Activated naive CD8-positive, alpha-beta T cell treated with anti-CD3 and anti-CD28 coated beads, Interleukin-2, amount 50 U/mL, for 16 hours (primary cell): ENCODE results near the gene FAM107A.
"Not testable (repeated sequence)": the region's sequence is repeated elsewhere in the genome, so short reads cannot be mapped to it uniquely, and the experiment has no call there.

Experiments
- DNase-seq: peaks from one replicate; pipeline ENCODE4 v3.0.0-alpha.2; 2020; ENCODE audit warnings: low read depth, low spot score

The FAM107A gene

GRCh38 chr3:58536501-58537411 lies 40.4 kb downstream of the FAM107A start, which contains the start of gene ACOX2:
Gene ACOX2 (minus strand): TSS chr3:58537190. CDS start chr3:58535106, 2,084 bp downstream.
- no peak for DNase-seq

GRCh38 chr3:58535531-58536500 lies 41.4 kb downstream of the FAM107A start:
- no peak for DNase-seq

GRCh38 chr3:58534592-58535494 lies 42.3 kb downstream of the FAM107A start:
- DNase-seq, result no peak

GRCh38 chr3:58532794-58533220 lies 44.4 kb downstream of the FAM107A start:
- peak; percentile 68 for DNase-seq

- DNase-seq, result no peak
These were observed 45.2 kb downstream of the FAM107A start for GRCh38 chr3:58531956-58532355.

GRCh38 chr3:58531555-58531954 lies 45.6 kb downstream of the FAM107A start:
- DNase-seq, result no peak

- no peak for DNase-seq
These were observed 46.8 kb downstream of the FAM107A start for GRCh38 chr3:58530354-58530865.

GRCh38 chr3:58529516-58530353 lies 47.5 kb downstream of the FAM107A start:
- DNase-seq, result no peak

GRCh38 chr3:58528629-58529028 lies 48.6 kb downstream of the FAM107A start:
- DNase-seq, result no peak

- not testable (repeated sequence) for DNase-seq
These were observed 49.8 kb downstream of the FAM107A start for GRCh38 chr3:58527440-58527839.

GRCh38 chr3:58526515-58526957 lies 50.7 kb downstream of the FAM107A start:
- no peak for DNase-seq

- DNase-seq, result no peak
These were observed 52.8 kb downstream of the FAM107A start for GRCh38 chr3:58524326-58524888.

GRCh38 chr3:58522759-58523425 lies 54.3 kb downstream of the FAM107A start:
- no peak for DNase-seq

GRCh38 chr3:58521917-58522631 lies 55.1 kb downstream of the FAM107A start:
- no peak for DNase-seq

GRCh38 chr3:58521336-58521670 lies 55.9 kb downstream of the FAM107A start:
- DNase-seq, result no peak

GRCh38 chr3:58520403-58521335 lies 56.5 kb downstream of the FAM107A start:
- DNase-seq, result no peak

- DNase-seq, result no peak
These were observed 57.4 kb downstream of the FAM107A start for GRCh38 chr3:58519668-58520402.
